ENCODE measurements around the gene MAN2A1. TPM values are rescaled to one million over a fixed set of nuclear protein-coding genes. Genes with fewer than 3 reads are reported as not detected.

Gene MAN2A1
- total RNA-seq, 6 experiments from 2014 or later, result 48.1 to 68.8 (median 61.9) TPM

DNA sequence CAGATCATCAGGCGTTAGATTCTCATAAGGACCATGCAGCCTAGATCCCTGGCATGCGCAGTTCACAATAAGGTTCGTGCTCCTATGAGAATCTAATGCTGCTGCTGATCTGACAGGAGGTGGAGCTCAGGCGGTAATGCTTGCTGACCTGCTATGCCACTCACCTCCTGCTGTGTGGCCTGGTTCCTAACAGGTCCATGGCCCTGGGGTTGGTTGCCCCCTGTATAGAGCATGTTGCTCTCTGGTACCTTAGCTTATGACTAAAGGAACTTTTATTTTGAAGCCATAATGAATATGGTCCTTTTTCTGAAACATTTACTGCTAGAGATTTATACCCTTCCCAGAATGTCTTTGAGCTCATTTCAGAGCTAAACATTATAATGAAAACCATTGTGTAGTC is 3.1 kb downstream of the MAN2A1 start:
- Histone ChIP-seq H3K4me1 (peaks cover 0 to 61% (median 24%) of the 10 kb centered on the region in 4 donors), H3K27ac (peak overlapping the region in 1 of 3 donors; percentile 11), H3K27me3 (no peaks in the 10 kb centered on the region), H3K9me3 (no peaks in the 10 kb centered on the region), H3K4me3 (no peak overlapping the region), H3K36me3 (no peaks in the 10 kb centered on the region)
- TF ChIP-seq CTCF (IDR thresholded peaks at IDR 0.05), result no peak
- no peak for TF ChIP-seq POLR2A (IDR thresholded peaks at IDR 0.05)
- intact Hi-C loops (cut with DNase I), result no loop called here
- ATAC-seq, result no peak
- peak in 2 of 3 donors; percentile 26 to 46 for DNase-seq
- WGBS (ENCODE audit: insufficient coverage, low coverage, low lambda C conversion rate, missing lambda C conversion rate), result no CpG with 5 or more reads among the region's 4 CpGs

GRCh38 chr5:109693535-109694400 is 4.0 kb downstream of the MAN2A1 start:
- ATAC-seq (no peak), DNase-seq (no peak)
- no peaks in the 10 kb centered on the region for H3K9me3 ChIP-seq
- H3K27ac ChIP-seq, result peak overlapping the region; percentile 11 to 16 (median 15)
- peaks cover 0 to 61% (median 24%) of the 10 kb centered on the region in 4 donors for H3K4me1 ChIP-seq
- H3K27me3 ChIP-seq, result no peaks in the 10 kb centered on the region
- no peak overlapping the region for H3K4me3 ChIP-seq
- no peaks in the 10 kb centered on the region for H3K36me3 ChIP-seq
- TF ChIP-seq POLR2A (IDR thresholded peaks at IDR 0.05) (no peak), CTCF (IDR thresholded peaks at IDR 0.05) (no peak)
- WGBS (ENCODE audit: insufficient coverage, low coverage, low lambda C conversion rate, missing lambda C conversion rate), result 63% methylated on average over 5 of the region's 6 CpGs
- intact Hi-C loops (cut with DNase I), result no loop called here

GRCh38 chr5:109694451-109694891 is 4.7 kb downstream of the MAN2A1 start:
- peaks cover 0 to 61% (median 24%) of the 10 kb centered on the region in 4 donors for H3K4me1 ChIP-seq
- TF ChIP-seq CTCF (IDR thresholded peaks at IDR 0.05), result no peak
- no peak for TF ChIP-seq POLR2A (IDR thresholded peaks at IDR 0.05)
- no peaks in the 10 kb centered on the region for H3K27me3 ChIP-seq
- H3K4me3 ChIP-seq, result no peak overlapping the region
- no peaks in the 10 kb centered on the region for H3K36me3 ChIP-seq
- DNase-seq (no peak), ATAC-seq (no peak)
- H3K27ac ChIP-seq, result peak overlapping the region in 1 of 3 donors; percentile 3
- H3K9me3 ChIP-seq, result no peaks in the 10 kb centered on the region
- intact Hi-C loops (cut with DNase I), result no loop called here
- WGBS (ENCODE audit: insufficient coverage, low coverage, low lambda C conversion rate, missing lambda C conversion rate), result 100% methylated on average over 1 of the region's 1 CpG

DNA sequence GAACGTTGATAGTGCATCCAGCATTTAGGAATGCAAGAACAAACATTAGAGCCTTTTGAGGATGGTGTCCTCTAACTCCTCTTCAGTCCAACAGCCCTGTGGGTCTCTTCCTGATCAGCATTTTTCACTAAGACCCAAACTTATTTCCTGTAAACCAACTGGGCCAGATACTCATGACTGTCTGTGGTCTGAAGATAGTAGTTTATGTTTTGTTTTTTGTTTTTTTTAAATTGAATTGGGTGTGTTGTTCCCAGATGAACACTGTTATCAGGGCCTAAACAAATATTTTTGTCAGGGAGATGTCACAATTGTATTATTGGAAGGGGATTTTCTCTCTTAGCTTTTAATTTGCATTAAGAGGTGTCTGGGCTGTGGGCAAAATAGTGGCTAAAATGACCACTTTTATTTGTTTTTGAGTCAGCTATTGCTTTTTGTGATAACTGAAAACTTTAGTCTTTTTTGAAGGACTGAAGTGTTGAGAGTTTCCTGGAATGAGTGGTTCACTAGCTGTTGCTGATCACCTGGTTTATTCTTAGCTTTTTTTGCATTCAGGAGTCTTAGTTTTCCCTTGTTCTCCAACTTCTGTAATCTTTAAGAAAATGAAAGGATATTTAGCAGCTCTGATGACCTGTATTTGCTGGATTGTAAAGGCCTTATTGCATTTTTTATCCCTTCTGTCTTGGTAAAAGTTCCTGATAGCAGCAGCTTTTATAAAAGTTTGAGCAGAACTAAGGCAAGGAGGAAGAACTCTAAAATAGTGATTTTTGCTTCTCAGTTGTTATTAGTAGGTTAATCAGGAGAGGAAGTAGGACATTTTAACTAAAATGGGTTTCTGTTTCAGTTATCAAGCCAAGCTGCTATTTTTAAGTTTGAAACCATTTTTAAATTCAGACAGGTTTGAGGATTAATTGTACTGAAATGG is 5.5 kb downstream of the MAN2A1 start:
- intact Hi-C loops (cut with DNase I), result no loop called here
- peaks cover 0 to 61% (median 24%) of the 10 kb centered on the region in 4 donors for H3K4me1 ChIP-seq

More for the DNA sequence above, 5.5 kb downstream of the MAN2A1 start:
- Histone ChIP-seq H3K9me3 (no peaks in the 10 kb centered on the region), H3K4me3 (no peak overlapping the region), H3K27ac (peak overlapping the region; percentile 3 to 63 (median 47)), H3K27me3 (no peaks in the 10 kb centered on the region), H3K36me3 (no peaks in the 10 kb centered on the region)
- peak in 1 of 4 donors; percentile 6 for ATAC-seq
- TF ChIP-seq CTCF (IDR thresholded peaks at IDR 0.05), result no peak
- no peak for TF ChIP-seq POLR2A (IDR thresholded peaks at IDR 0.05)
- no peak for DNase-seq
- 8% methylated on average over 1 of the region's 1 CpG for WGBS (ENCODE audit: insufficient coverage, low coverage, low lambda C conversion rate, missing lambda C conversion rate)

All from right lobe of liver (tissue), 6 donors.